Ecto neural progenitor cell (in vitro differentiated cells): ENCODE results near the gene SLC2A8.
A peak's percentile ranks its signal among the peaks of the same experiment; 100 is the strongest.

Source experiments
- DNase-seq: peaks from one replicate; pipeline ENCODE4 v3.0.0-alpha.2; 2018; ENCODE audit warnings: low spot score

SLC2A8 gene

DNA sequence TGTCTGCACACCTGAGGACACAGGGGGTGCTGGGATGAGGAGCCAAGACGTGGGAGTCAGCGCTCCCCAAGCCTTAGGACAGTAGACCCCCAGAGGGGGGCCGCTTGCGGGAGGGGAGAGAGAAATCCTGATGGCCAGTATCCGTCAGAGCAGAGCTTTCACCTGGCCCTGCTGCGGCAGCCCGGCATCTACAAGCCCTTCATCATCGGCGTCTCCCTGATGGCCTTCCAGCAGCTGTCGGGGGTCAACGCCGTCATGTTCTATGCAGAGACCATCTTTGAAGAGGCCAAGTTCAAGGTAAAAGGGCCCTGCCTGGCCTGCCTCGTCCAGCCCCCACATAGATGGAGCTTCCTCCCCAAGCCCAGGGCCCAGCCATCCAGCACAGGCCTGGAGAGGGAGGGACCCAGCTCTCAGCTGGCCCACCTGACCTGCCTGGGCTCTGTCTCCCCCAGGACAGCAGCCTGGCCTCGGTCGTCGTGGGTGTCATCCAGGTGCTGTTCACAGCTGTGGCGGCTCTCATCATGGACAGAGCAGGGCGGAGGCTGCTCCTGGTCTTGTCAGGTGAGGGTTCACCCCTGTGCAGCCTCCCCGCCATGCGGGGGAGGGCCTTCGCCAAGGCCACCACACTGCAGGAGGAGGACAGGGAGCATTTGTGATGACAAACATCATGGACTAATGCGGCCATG is 6.7 kb downstream of the SLC2A8 start:
- no peak for DNase-seq

- DNase-seq = no peak
These were observed 7.7 kb downstream of the SLC2A8 start for GRCh38 chr9:127404631-127405030.

DNA sequence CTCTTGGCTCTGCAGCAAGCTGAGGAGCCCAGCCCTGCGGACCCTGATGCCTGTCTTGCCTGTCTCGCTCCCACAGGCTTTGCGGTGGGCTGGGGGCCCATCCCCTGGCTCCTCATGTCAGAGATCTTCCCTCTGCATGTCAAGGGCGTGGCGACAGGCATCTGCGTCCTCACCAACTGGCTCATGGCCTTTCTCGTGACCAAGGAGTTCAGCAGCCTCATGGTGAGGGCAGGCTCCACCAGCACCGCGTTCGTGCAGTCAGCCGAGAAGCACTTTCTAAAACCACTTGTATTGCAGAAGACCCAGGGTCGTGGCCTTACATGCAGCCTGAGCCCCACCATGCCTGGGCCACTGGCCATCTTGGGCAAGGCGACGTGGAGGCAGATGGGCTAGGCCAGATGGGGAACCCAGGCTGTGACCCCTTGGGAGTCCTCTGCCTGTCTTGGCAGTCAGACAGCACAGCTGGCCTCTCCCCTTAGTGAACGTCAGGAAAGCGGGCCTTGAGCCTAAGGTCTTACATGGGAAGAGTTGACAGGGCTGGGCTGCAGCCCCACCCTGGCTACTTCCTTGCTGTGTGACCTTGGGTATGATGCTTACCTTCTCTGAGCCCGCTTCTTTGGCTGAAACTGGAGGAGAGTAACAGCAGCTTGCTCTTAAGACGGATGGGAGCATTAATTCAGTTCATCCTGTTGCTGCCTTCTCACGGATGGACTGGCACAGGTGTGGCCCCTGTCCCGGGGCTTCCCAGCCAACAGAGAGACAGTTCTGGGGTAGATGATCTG is 8.6 kb downstream of the SLC2A8 start:
- DNase-seq = no peak

DNA sequence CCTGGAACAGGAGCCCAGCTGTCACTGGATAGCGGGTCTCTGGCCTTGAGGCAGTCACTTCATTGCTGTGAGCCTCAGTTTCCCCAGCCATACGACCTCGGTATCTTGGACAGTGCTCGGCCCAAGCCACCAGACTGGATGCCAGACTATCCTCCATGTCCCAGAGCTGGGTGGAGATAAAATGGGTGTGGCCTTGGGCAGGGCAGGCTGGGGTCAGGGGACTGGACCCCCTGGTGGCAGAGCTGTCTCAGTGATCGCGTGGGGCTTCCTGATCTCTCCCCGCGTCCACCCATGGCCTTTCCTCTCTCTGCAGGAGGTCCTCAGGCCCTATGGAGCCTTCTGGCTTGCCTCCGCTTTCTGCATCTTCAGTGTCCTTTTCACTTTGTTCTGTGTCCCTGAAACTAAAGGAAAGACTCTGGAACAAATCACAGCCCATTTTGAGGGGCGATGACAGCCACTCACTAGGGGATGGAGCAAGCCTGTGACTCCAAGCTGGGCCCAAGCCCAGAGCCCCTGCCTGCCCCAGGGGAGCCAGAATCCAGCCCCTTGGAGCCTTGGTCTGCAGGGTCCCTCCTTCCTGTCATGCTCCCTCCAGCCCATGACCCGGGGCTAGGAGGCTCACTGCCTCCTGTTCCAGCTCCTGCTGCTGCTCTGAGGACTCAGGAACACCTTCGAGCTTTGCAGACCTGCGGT is 10.0 kb downstream of the SLC2A8 start:
- DNase-seq = no peak

DNA sequence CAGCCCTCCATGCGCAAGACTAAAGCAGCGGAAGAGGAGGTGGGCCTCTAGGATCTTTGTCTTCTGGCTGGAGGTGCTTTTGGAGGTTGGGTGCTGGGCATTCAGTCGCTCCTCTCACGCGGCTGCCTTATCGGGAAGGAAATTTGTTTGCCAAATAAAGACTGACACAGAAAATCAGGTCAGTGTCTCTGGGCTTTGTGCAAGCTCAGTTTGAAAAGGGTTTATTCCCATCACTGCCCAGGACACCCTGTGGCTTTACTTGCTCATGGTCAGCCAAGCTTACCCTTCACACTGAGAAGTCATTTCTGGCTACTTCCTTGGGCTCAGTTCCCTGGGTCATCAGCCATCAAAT is 10.5 kb downstream of the SLC2A8 start:
- no peak for DNase-seq

- no peak for DNase-seq
These were observed 14.2 kb downstream of the SLC2A8 start for GRCh38 chr9:127411122-127411521.

DNA sequence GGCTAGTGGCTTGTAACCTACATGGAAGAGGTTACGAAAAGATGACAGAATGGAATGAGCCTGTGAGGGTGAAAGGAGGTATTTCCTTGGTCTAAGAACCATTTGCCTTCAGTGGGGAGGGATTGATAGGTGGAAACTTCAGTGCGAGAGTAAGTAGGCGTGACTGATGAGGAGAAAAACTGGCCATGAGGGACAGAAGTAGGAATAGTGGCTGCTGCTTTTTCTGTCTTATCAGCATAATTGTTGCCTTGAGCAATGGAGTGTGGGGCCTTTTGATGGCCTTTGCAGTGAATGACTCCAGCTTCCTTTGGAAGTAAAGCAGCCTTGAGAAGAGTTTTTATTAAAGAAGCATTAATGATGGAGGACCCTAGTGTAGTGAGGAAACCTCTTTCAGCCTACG is 18.2 kb downstream of the SLC2A8 start:
- no peak for DNase-seq

GRCh38 chr9:127415657-127416056 is 18.7 kb downstream of the SLC2A8 start:
- no peak for DNase-seq

GRCh38 chr9:127417131-127418036 is 20.4 kb downstream of the SLC2A8 start:
- DNase-seq = no peak

- DNase-seq = no peak
These were observed 21.1 kb downstream of the SLC2A8 start for GRCh38 chr9:127418037-127418471.

- no peak for DNase-seq
These were observed 22.4 kb downstream of the SLC2A8 start for GRCh38 chr9:127419348-127419747.

DNA sequence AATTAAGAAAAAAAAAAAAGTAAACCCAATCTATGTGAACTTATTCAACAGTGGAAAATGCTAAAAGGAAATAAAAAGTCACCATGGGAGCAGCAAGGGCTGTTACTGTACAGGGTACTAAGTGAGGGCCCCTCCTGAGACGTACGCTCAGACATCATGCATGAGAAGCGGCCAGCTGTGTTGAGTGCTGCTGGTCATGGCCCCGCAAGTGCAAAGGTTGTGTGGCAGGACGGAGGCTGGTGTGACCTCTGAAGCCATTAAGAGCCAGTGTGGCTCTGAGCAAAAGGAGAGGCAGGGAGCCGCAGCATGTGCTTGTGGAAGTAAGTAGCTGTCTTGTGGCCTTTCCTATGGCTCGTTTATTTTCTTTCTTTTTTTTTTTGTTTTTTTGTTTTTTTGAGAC is 24.1 kb downstream of the SLC2A8 start:
- no peak for DNase-seq

DNA sequence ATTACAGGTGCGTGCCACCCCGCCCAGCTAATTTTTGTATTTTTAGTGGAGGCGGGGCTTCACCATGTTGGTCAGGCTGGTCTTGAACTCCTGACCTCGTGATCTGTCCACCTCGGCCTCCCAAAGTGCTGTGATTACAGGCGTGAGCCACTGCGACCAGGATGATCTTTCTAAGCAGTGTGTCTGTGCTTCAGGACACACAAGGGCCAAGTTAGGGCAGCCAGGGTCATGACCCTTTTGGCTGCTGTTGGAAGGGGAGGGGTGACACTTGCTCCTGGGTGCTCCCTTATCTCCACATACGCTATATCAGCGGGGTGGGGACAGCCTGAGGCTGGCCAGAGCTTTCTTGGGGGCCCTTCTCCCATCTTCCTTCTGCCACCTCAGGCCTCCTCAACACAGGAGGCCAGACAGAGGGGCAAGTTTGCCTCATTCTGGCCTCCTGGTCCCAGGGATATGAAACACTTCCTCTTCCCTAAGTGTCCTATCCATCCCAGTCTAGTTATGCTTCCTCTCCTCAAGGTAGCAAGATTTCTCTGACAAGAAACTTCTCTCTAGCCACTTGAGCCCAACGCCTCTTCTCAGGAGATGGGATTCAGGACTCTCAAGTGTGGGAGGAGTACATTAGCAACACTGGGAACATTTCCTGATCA is 25.3 kb downstream of the SLC2A8 start:
- no peak for DNase-seq

DNA sequence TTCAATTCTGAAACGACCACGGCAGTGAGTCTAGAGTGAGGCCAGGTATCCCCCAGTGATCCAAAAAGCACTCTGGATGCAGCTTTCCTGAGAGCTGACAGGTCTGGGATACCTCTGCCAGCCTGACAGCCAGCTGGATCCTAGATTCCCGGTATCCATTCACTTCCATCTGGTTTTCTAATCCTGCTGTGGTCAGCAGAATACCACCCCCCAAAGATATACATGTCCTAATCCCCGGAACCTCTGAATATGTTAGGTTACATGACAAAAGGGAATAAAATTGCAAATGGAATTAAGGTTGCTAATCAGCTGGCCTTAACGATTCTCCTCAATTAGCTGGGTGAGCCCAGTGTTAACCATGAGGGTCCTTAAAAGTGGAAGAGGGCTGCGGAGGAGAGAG is 25.8 kb downstream of the SLC2A8 start:
- no peak for DNase-seq

DNA sequence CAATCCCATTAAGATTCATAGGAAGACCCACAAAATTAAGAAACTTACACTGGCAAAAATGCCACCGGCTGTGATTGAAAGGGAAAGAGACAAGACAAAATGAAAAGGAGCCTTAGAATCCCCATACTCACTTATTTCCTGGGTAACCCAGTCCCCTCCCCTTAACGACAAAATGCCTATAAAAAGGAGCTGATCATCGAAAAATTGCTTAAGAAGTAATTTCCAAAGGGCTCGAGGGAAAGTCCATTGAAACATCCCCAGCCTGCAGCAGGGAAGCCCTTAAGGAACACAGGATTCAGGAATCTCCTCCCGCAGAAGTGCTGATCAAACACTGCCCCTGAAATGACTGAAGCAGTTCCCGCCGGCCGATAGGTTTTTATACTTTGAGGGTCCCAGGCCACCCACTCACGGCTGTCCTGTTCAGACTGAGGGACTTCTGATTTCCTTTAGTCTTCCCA is 26.5 kb downstream of the SLC2A8 start:
- no peak for DNase-seq

DNA sequence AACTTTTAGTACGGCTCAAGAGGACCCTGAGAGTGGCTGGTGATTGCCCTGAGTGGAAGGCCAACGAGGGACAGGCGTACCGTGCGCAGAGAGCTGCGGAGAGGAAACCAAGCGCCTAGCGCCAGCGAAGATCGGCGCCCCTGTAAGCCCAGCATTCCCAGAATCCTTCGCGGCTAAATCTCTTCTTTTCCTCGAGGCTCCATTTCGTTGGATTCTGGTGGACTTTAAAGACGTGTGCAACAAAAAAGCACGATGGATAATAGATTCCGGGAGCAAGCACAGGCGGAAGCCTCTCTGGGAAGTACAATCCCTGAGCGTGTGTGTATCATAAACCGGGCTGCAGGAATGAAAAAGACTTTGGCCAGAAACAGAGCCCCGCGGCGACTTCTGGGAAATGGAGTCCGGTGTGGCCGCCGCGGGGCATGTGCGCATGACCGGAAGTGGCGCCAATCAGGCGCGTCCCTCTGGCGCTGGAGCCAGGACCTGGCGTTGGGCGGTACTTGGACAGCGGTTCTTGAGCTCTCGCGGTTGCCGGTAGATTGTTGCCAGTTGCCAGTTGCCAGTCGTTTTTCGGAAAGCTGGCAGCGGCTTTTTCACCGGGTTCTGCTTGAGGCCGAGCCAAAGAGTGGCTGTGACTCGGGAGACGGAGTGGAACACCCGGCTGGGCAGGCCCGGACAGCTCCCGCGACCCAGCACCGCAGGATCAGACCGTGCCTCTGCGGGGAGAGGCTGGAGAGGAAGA is 27.1 kb downstream of the SLC2A8 start, which contains the start of gene ZNF79:
ZNF79 (plus strand) TSS at position 449 of the 742 bp plus-strand sequence. CDS start 406 bp downstream, outside the sequence.
- DNase-seq = peak; percentile 97

DNA sequence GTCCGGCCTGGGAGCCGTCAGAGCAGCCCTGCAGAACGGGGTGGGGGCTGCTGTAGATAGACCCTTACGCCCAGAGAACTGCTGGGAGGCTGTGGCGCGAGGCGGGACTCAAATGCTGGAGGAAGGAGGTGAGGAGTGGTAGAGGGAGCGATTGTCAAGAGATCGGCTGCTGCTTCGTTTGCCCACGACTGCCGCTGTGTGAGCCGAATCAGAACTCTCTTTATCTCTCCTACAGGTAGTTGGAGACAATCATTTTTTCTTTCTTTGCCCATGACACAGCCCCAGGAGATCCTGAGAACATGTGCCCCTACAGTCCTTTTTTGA is 27.7 kb downstream of the SLC2A8 start:
- DNase-seq = no peak

DNA sequence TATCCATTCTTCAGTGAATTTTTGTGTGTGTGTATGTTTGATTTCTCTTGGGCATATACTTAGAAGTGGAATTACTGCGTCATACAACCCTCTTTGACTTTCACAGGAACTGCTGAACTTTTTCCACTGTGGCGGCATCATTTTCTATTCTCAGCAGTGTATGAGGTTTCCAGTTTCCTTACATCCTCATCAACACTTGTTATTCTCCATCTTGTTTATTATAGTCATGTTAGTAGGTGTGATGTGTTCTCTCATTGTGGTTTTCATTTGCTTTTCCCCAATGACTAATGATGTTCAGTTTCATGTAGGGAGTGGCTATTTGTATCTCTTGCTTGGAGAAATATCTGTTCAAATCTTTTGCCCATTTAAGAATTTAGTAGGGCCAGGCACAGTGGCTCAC is 29.8 kb downstream of the SLC2A8 start:
- DNase-seq = no peak

- no peak for DNase-seq
These were observed 31.4 kb downstream of the SLC2A8 start for GRCh38 chr9:127428348-127428747.

DNA sequence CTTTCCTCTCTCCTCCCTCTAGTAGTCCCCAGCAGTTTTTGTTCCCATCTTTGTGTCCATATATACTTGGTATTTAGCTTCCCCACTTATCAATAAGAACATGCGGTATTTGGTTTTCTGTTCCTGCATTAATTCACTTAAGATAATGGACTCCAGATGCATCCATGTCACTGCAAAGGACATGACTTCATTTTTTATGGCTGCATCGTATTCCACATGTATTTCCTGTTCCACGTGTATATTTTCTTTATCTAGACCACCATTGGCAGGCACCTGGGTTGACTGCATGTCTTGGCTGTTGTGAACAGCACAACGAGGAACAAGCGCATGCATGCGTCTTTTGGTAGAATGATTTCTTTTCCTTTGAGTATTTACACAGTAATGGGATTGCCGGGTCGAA is 33.4 kb downstream of the SLC2A8 start:
- no peak for DNase-seq
